Right renal cortex interstitium (tissue), 3 donors: ENCODE data around the gene SHMT2. TPM values are rescaled to one million over a fixed set of nuclear protein-coding genes. Genes with fewer than 3 reads are reported as not detected.

Source experiments
- polyA plus RNA-seq, 3 donors: library from polyadenylated mRNA; unstranded; fragments of 120-200 nt; gene quantifications; one replicate each; pipeline ENCODE4 v1.2.1, GENCODE V29; 2013; ENCODE audit not compliant: insufficient read length in 3 of 3

SHMT2 gene
- polyA plus RNA-seq, 3 donors, result 66.0 to 79.2 (median 72.7) TPM

Other genes starting within 250 kb of the SHMT2 start
- gene ZBTB39, start 223.2 kb upstream of the SHMT2 start, polyA plus RNA-seq, result 10 to 100 TPM; 11.9 to 13.0 (median 12.4) TPM
- gene TAC3, start 213.2 kb upstream of the SHMT2 start, polyA plus RNA-seq, result 1 to 10 TPM in 1 of 3 donors, under 1 TPM in 2; 0.54 to 1.4 (median 0.75) TPM
- gene MYO1A, start 179.6 kb upstream of the SHMT2 start, polyA plus RNA-seq, result under 1 TPM; 0.10 to 0.25 (median 0.11) TPM
- gene NEMP1, start 150.9 kb upstream of the SHMT2 start, polyA plus RNA-seq, result 10 to 100 TPM; 22.5 to 24.8 (median 23.6) TPM
- 10 to 100 TPM; 40.7 to 43.4 (median 42.4) TPM for gene NAB2, start 140.6 kb upstream of the SHMT2 start, polyA plus RNA-seq
- gene STAT6, start 118.3 kb upstream of the SHMT2 start, polyA plus RNA-seq, result 100 to 1,000 TPM in 1 of 3 donors, 10 to 100 TPM in 2; 89.6 to 106 (median 99.2) TPM
- 10 to 100 TPM; 58.5 to 69.2 (median 60.0) TPM for gene LRP1, start 101.2 kb upstream of the SHMT2 start, polyA plus RNA-seq
- gene LRP1-AS, start 82.1 kb upstream of the SHMT2 start, polyA plus RNA-seq, result under 1 TPM in 1 of 3 donors, not detected in 2; 0.44 TPM
- gene NXPH4, start 12.9 kb upstream of the SHMT2 start, polyA plus RNA-seq, result 1 to 10 TPM; 2.4 to 3.7 (median 2.5) TPM
- gene STAC3, start 21.5 kb downstream of the SHMT2 start, polyA plus RNA-seq, result 1 to 10 TPM; 2.5 to 4.2 (median 3.3) TPM
- 10 to 100 TPM; 60.6 to 67.5 (median 66.1) TPM for gene R3HDM2, start 201.3 kb downstream of the SHMT2 start, polyA plus RNA-seq
- gene INHBC, start 205.1 kb downstream of the SHMT2 start, polyA plus RNA-seq, result under 1 TPM; 0.14 to 0.21 (median 0.20) TPM
- gene INHBE, start 225.6 kb downstream of the SHMT2 start, polyA plus RNA-seq, result under 1 TPM; 0.40 to 0.44 (median 0.42) TPM
- gene GLI1, start 230.1 kb downstream of the SHMT2 start, polyA plus RNA-seq, result 10 to 100 TPM; 15.9 to 18.8 (median 16.5) TPM